Activated CD4-positive, alpha-beta T cell treated with anti-CD3 and anti-CD28 coated beads for 1 hour (primary cell): ENCODE results near the gene SNCAIP.

ENCODE experiments used
- DNase-seq: peaks from one replicate; pipeline ENCODE4 v3.0.0-alpha.2; 2020

Gene SNCAIP

DNA sequence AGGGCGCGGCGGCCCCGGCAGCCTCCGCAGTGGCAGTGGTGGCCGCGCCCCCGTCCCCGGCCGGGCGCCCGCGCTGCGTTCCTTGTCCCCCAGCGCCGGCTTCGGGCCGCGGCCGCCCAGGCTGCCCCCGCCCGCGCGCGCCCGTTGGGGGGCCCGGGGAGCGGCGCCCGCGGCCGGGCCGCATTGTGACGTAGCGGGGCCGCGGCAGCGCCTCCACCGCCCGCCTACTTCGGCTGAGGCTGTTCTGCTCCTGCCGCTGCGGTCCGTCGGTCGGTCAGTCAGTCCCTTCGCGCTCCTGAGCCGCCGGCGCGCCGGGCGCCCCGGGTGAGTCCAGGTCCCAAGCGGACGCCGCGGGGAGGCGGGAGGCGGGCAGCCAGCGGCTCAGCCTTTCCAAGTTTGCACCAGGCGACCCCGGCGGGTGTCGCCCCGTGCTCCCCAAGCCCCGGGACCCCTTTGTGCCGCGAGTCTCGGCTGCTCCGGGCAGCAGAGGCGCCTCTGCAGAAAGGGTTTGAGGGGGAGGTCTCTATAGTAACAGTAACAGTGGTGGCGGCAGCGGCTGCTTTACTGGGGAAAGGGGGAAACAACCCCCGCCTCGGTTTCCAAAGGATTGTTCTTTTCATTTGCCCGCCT is at the start of gene SNCAIP:
Gene SNCAIP, plus strand, starts transcription at position 277 of the 630 bp plus-strand sequence. CDS start 78,898 bp downstream, outside the sequence.
- no peak for DNase-seq

- DNase-seq, result no peak
These were observed 48.5 kb upstream of the SNCAIP start for GRCh38 chr5:122263352-122264030.

- DNase-seq, result no peak
These were observed 47.4 kb upstream of the SNCAIP start for GRCh38 chr5:122264610-122265009.

- no peak for DNase-seq
These were observed 44.9 kb upstream of the SNCAIP start for GRCh38 chr5:122267185-122267584.

DNA sequence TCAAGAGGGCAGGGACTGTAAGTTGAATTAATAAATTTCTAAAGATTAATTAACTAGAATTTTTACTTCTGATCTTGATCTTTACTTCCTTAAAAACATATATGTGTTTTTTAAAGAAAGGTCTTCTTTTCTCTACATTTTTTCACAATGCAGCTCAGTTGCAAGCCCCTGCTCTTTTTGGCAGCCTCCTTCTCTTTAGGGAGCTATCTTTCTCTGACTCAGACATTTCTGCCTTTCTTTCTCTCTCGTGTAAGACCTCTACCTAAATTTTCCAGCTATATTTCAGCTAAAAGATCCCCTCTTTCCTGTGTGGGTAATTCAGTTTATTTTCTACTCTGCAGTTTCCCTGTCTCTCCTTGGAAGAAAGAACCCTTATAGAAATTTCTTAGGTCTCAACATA is 38.3 kb upstream of the SNCAIP start:
- DNase-seq, result no peak

GRCh38 chr5:122283592-122283991 is 28.4 kb upstream of the SNCAIP start:
- DNase-seq, result no peak

DNA sequence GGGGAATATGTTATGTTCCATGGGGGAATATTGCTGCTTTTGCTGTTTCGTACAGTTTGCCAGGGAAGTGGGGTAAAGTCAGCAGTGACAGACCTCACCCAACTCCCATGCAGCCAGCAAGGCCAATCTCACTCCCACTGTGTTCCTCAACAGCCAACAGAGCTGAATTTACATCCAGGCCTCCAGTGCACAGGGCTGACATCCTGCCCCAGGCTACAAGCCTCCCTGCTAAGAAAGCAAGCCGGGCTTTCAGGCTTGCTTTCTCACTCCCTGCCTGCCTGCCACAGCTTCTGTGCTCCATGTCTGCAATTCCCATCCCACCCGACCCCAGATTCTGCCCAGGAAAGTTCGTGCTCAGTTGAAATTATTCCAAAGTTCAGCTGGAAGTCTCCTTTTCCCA is 25.5 kb upstream of the SNCAIP start:
- no peak for DNase-seq

GRCh38 chr5:122287101-122287500 is 24.9 kb upstream of the SNCAIP start:
- DNase-seq, result no peak

- DNase-seq, result no peak
These were observed 20.8 kb upstream of the SNCAIP start for GRCh38 chr5:122291000-122291901.

DNA sequence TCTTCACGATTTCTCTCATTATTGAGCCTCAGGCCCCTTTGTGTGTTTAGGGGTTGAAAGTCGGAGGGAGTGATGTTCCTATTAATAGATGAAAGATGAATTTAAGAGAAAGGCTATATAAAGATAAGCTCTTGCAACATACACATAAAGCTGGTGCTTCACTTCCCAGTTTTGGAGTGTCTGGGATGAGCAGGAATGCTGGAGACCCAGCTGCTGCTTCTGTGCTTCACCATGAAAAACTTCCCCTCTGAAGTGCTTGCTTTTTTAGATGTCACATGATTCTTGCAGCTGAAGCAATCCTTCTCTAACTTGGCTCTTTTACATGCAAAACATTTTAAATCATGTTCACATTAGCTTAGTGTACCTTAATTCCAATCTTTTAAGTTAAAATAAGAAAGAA is 19.7 kb upstream of the SNCAIP start:
- no peak for DNase-seq

- no peak for DNase-seq
These were observed 16.9 kb upstream of the SNCAIP start for GRCh38 chr5:122295138-122295537.

GRCh38 chr5:122296871-122297270 is 15.2 kb upstream of the SNCAIP start:
- DNase-seq, result no peak

- no peak for DNase-seq
These were observed 14.3 kb upstream of the SNCAIP start for GRCh38 chr5:122297587-122298298.

DNA sequence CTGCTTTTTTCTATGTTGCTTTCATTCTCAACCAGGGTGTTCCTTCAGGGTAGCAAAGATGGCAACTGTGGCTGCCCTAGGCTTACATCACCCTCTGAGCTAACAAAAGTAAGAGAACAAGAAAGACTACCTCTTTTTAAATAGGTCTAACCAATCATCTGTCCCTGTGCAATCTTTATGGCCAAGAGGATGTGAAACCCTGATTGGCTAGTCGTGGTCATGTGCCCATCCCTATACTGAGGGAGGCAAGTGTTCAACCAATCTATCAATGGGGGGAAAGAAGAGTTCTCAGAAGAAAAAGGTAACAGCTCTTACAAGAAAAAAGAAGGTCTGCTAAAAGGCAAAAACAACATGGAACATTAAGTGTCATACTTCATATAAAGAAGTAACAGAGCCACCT is 11.7 kb upstream of the SNCAIP start:
- no peak for DNase-seq

GRCh38 chr5:122301016-122301415 is 11.0 kb upstream of the SNCAIP start:
- no peak for DNase-seq

DNA sequence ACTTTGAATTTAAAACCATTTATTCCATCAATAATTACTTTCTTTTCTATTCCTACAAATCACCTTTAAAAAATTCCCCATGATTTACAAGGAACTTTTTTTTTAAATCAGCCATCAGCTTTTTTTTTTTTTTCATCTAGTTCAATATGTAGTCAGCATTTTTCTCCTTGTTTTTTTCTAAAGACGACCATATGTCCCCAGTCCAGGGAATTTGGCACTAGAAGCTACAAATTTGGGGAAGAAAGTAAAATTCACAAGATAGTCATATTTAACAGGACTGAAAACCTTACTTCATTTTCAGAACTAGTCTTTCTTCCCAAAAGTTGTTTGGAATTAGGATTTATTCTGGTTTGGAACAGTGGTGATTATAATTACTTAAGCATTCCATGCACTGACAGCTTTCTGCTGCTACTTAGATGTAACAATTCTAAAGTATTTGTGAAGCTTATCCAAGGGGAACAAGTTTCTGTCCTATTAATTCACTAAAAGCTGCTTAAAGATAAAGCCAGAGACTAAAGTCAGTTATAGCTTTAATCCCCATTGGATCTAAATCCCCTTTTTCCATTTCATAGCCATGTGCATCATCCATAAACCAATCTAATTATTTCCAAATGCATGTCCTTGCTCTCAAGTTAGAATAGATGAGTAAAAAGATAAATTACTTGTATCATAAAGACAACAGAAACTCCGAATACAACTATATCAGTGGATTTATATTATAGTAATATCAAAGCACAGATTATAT is 7.4 kb upstream of the SNCAIP start:
- no peak for DNase-seq

DNA sequence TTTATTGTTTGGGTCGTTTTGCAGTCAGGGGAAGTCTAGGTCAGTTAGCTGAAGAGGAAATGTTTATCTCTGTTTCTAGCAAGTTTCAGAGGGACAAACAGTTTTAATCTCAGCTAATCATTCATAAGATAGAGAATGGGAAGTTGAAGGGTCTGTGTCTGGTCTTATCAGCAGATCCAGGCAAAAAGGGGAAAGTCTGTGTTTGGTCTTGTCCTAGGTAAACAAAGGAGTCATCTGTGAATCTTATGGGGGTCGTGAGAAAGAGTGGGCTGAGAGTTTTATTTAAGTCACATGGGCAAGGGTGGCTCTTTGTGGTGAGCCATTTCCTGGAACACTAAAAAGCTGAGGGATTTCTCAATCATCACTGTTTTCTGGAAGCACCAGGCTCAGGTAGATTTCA is 5.6 kb upstream of the SNCAIP start:
- DNase-seq, result no peak

- no peak for DNase-seq
These were observed 1.1 kb upstream of the SNCAIP start for GRCh38 chr5:122310889-122311288.

- DNase-seq, result no peak
These were observed 508 bp upstream of the SNCAIP start for GRCh38 chr5:122311497-122311960.

GRCh38 chr5:122312591-122313406 is 762 bp downstream of the SNCAIP start:
- DNase-seq, result no peak

- no peak for DNase-seq
These were observed 2.0 kb downstream of the SNCAIP start for GRCh38 chr5:122314036-122314435.
